ENCODE results near the gene EXO5. TPM values are rescaled to one million over a fixed set of nuclear protein-coding genes. Genes with fewer than 3 reads are reported as not detected.

EXO5 gene
- total and polyA plus RNA-seq, 2 of the 8 experiments (the other 6 are each of a cell fraction or from before 2014, with no cell fraction given): 4.4 to 8.5 TPM

- H2AFZ ChIP-seq (ENCODE audit: low read length): peak overlapping the region; percentile 38
- peaks cover 0 to 4% (median 0%) of the 10 kb centered on the region in 4 experiments; a peak in 1 of 7 replicates for H3K4me1 ChIP-seq (replicated peaks in 1 of 4; ENCODE audit: control insufficient read depth in 3 of 4, insufficient read depth in 4 of 4, low read length in 3 of 4)
- no peak overlapping the region for H2BK12ac ChIP-seq (ENCODE audit: low read depth, low read length)
- H2AK5ac ChIP-seq (ENCODE audit: low read depth, low read length): no peak overlapping the region
- peak overlapping the region in 1 of 4 experiments; percentile 58; a peak in 2 of 7 replicates for H3K9ac ChIP-seq (replicated peaks in 1 of 4; ENCODE audit: extremely low read depth in 1 of 4, low read depth in 3 of 4, low read length in 3 of 4)
- no peak for FAIRE-seq
- no peak overlapping the region for H2BK15ac ChIP-seq (ENCODE audit: low read length)
- H3K27ac ChIP-seq (ENCODE audit: low read depth, low read length): no peak overlapping the region
- TF ChIP-seq JUN (IDR thresholded peaks at IDR 0.05; ENCODE audit: low read depth, low read length) (no peak), NRF1 (IDR thresholded peaks at IDR 0.05; ENCODE audit: low read depth, low read length) (no peak), RXRA (IDR thresholded peaks at IDR 0.05; ENCODE audit: insufficient read depth, low read depth, low read length) (no peak), SP4 (IDR thresholded peaks at IDR 0.05; ENCODE audit: low read length) (no peak), TEAD4 (IDR thresholded peaks at IDR 0.05; ENCODE audit: low read depth, low read length) (no peak)
- peak overlapping the region; percentile 7 for H3K18ac ChIP-seq (ENCODE audit: extremely low read depth, low read length)
- no peaks in the 10 kb centered on the region; a peak in 1 of 8 replicates for H3K36me3 ChIP-seq (ENCODE audit: control insufficient read depth in 2 of 4, insufficient read depth in 4 of 4, low read length in 3 of 4)
- H3K79me1 ChIP-seq (ENCODE audit: low read depth, low read length): no peaks in the 10 kb centered on the region
- H3K27me3 ChIP-seq (replicated peaks in 1 of 4; ENCODE audit: control insufficient read depth in 3 of 4, extremely low read depth in 1 of 4, insufficient read depth in 3 of 4, low read length in 3 of 4): peaks cover 0 to 3% (median 0%) of the 10 kb centered on the region in 4 experiments; a peak in 1 of 7 replicates
- peaks cover 0 to 2% of the 10 kb centered on the region in 2 experiments for H4K20me1 ChIP-seq (replicated peaks in 1 of 2; ENCODE audit: control insufficient read depth in 1 of 2, insufficient read depth in 2 of 2, low read length in 2 of 2)
- no peak overlapping the region for H2BK20ac ChIP-seq (ENCODE audit: low read length)
- H4K91ac ChIP-seq (replicated peaks; ENCODE audit: insufficient read length, low read length): no peak overlapping the region
- no peak for DNase-seq (ENCODE audit: low read depth in 1 of 2, low spot score in 2 of 2)
- H3K4me3 ChIP-seq (ENCODE audit: extremely low read depth in 1 of 4, insufficient read depth in 2 of 4, low read depth in 3 of 4, low read length in 4 of 4): peak overlapping the region; percentile 72 to 81 (median 78)
- POLR2A ChIA-PET (ENCODE audit: partially characterized antibody): interaction anchor here (0.9 to 1.8 kb wide), 8 partner anchors 9 to 54 kb away, joined by 3 to 7 read pairs (median 4); partner anchors contain the start of genes EXO5, ZFP69B and ZNF684
- H3K79me2 ChIP-seq (ENCODE audit: control insufficient read depth in 1 of 2, insufficient read depth in 2 of 2, low read length in 2 of 2): no peaks in the 10 kb centered on the region
- no peak overlapping the region for H3K23ac ChIP-seq (ENCODE audit: insufficient read length)
- H3K14ac ChIP-seq (ENCODE audit: insufficient read length): no peak overlapping the region
- peaks cover 5 to 9% of the 10 kb centered on the region in 2 experiments for H3K9me3 ChIP-seq (ENCODE audit: insufficient read depth in 2 of 2, low read depth in 1 of 2, low read length in 1 of 2)
- no peak overlapping the region for H3K4ac ChIP-seq (replicated peaks; ENCODE audit: insufficient read length, low read depth, low read length)
- no peak overlapping the region; the same call in 1 of the 2 replicates for H4K8ac ChIP-seq (ENCODE audit: extremely low read depth, insufficient read depth, low read length)
- H3K56ac ChIP-seq (replicated peaks; ENCODE audit: insufficient read length, low read depth, low read length): peak overlapping the region; percentile 7
- H2BK5ac ChIP-seq (ENCODE audit: low read depth, low read length): no peak overlapping the region
- H2BK120ac ChIP-seq (replicated peaks; ENCODE audit: low read depth, low read length): no peak overlapping the region
- WGBS, 2 experiments (ENCODE audit: extremely low coverage in 1 of 2, insufficient coverage in 1 of 2, insufficient read length in 1 of 2, insufficient replicate concordance in 2 of 2, low coverage in 1 of 2, low lambda C conversion rate in 2 of 2, missing lambda C conversion rate in 1 of 2): 20% methylated on average over 17 of the region's 17 CpGs; no CpG with 5 or more reads in 1 of the 2 experiments
- peaks cover 7% of the 10 kb centered on the region for H3K23me2 ChIP-seq (ENCODE audit: low read depth, low read length)
- no peak overlapping the region for H4K5ac ChIP-seq (ENCODE audit: insufficient read length, low read depth, low read length)
- peak overlapping the region; percentile 92 to 93 for H3K4me2 ChIP-seq (ENCODE audit: insufficient read depth in 1 of 2, low read depth in 2 of 2, low read length in 2 of 2)
- CTCF ChIA-PET (ENCODE audit: partially characterized antibody): interaction anchor here (1.2 kb wide), 1 partner anchor 20 kb away, joined by 3 read pairs; no protein-coding TSS in a partner anchor
Observed at GRCh38 chr1:40477678-40478053, 30.9 kb upstream of the EXO5 start.
